Epithelial cell of alveolus of lung (primary cell): ENCODE data around the gene TOR1B. TPM values are rescaled to one million over a fixed set of nuclear protein-coding genes. Genes with fewer than 3 reads are reported as not detected.

Experiments used
- total RNA-seq: library from RNA; depleted of rRNA; stranded (reverse); fragments of >200 nt; gene quantifications from 2 replicates; pipeline ENCODE4 v1.2.1, GENCODE V29; 2015

The TOR1B gene, protein sequence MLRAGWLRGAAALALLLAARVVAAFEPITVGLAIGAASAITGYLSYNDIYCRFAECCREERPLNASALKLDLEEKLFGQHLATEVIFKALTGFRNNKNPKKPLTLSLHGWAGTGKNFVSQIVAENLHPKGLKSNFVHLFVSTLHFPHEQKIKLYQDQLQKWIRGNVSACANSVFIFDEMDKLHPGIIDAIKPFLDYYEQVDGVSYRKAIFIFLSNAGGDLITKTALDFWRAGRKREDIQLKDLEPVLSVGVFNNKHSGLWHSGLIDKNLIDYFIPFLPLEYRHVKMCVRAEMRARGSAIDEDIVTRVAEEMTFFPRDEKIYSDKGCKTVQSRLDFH
- total RNA-seq: 26.8 and 28.8 TPM in 2 replicates

DNA sequence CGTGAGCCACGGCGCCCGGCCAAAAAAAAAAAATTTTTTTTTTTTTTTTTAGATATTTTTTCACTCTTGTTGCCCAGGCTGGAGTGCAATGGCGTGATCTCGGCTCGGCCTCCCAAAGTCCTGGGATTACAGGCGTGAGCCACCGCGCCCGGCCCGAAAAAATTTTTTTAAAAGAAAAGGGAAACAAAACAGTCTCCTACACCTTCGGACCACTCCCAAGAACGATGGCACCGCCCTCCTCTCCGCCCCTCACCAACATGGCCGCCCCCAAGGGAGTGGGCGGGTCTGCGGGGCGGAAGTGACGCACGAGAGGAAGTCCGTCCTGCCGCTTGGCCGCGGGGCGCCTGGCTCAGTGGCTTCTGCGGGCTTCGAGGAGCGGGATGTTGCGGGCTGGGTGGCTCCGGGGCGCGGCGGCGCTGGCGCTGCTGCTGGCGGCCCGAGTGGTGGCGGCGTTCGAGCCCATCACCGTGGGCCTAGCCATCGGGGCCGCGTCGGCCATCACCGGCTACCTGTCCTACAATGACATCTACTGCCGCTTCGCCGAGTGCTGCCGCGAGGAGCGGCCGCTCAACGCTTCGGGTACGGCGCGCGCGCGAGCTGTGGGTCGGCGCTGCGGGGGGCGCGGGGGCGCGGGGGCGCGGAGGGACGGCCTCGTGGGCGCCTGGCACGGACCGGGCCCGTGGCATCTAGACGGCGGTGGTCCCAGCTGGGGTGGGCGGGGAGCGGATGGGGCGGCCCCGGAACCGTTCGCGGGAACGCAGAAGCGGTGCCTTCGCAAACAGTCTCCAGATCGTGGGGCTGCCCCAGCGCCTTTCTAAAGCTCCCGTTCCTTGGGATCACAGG lies at the start of gene TOR1B:
TOR1B (plus strand) TSS at position 352 of the 843 bp plus-strand sequence; CDS start at position 381, 29 bp downstream.

DNA sequence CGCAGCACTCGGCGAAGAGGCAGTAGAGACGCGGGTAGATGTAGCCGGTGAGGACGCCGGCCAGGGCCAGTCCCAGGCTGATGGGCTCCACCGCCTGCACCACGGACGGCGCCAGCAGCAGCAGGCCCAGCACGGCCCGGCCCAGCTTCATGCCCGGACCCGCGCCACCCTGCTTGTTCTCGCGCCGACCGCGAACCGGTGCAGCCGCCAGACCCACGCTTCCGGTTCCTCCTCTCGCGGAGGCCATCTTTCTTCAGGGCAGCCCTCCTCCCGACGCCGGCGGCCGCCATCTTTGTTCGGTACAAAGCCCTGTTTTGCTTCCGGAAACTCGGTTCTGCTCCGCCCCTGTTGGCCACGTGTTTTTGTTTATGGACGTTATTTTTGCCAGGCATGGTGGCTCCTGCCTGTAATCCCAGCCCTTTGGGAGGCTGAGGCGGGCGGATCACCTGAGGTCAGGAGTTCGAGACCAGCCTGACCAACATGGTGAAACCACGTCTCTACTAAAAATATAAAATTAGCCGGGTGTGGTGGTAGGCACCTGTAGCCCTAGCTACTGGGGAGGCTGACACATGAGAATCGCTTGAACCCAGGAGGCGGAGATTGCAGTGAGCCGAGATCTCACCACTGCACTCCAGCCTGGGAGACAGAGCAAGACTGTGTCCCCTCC lies 21.1 kb downstream of the TOR1B start, which contains the start of gene TOR1A:
TOR1A (minus strand) TSS at position 202 of the 667 bp plus-strand sequence; CDS start at position 151, 51 bp downstream.

DNA sequence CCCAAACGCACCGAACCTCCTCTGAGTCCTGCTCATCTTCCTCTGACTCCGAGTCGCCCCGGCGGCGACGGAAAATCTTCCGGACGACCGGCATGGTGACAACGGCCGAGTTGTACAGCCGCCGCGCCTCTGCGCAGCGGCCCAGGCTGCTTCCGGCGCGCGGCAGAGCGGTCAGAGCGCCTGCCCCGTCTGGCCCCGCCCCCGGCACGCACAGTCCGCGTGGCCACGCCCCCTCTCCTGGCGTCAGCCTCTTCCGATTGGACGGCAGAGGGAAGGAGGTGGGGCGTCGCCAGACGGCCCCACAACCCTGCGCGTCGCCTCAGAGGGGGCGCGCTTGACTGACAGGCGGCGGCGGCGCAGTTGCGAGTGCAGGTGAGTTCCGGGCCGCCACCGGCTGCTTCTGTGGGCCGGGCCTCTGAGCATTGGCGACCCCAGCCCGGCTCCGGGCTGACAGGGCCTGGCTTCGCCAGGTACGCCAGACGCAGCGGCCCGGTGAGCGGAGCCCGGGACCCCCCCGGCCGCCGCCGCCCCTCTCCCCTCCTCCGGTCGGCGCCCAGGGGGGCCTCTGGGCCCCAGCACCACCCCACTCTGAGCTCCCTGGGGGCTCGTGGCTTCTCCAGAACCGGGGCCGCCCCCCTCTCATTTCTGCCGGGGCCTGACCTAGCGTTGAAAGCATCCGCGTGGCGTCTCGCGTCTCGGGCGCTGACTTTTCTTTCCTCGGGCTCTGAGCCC lies 32.3 kb downstream of the TOR1B start, which contains the start of the genes C9orf78 and USP20:
C9orf78 (minus strand) TSS at position 148 of the 732 bp plus-strand sequence; CDS start at position 94, 54 bp downstream.
USP20 (plus strand) TSS at position 331 of the 732 bp plus-strand sequence. CDS start 17,098 bp downstream, outside the sequence.

Other genes with a start within 250 kb of the TOR1B start
- gene C9orf50, start 182.1 kb upstream of the TOR1B start, total RNA-seq: 0.13 TPM in 1 of 2 replicates, not detected in the other
- 36.2 and 87.0 TPM in 2 replicates for gene NTMT1, start 177.0 kb upstream of the TOR1B start, total RNA-seq
- 26.5 and 32.2 TPM in 2 replicates for gene ASB6, start 161.0 kb upstream of the TOR1B start, total RNA-seq
- 1.4 and 31.1 TPM in 2 replicates for gene PRRX2, start 137.5 kb upstream of the TOR1B start, total RNA-seq
- 47.7 and 56.1 TPM in 2 replicates for gene PTGES, start 50.1 kb upstream of the TOR1B start, total RNA-seq
- 50.1 and 75.2 TPM in 2 replicates for gene TOR1A, start 21.0 kb downstream of the TOR1B start, total RNA-seq
- 26.8 and 34.7 TPM in 2 replicates for gene C9orf78, start 32.1 kb downstream of the TOR1B start, total RNA-seq
- 12.5 and 24.0 TPM in 2 replicates for gene USP20, start 32.3 kb downstream of the TOR1B start, total RNA-seq
- 9.8 and 16.4 TPM in 2 replicates for gene FNBP1, start 240.0 kb downstream of the TOR1B start, total RNA-seq